Left ventricle myocardium superior (tissue), 1 donor: Measurements from ENCODE around the gene TRIM14. TPM values are rescaled to one million over a fixed set of nuclear protein-coding genes. Genes with fewer than 3 reads are reported as not detected.
A peak's percentile ranks its signal among the peaks of the same experiment; 100 is the strongest.
"Not testable (repeated sequence)": the region's sequence is repeated elsewhere in the genome, so short reads cannot be mapped to it uniquely, and the experiment has no call there.

Experiments
- ATAC-seq: fragments of 200-7000 bp; cut with Tn5 transposase; one replicate; pipeline ENCODE4 v1.9.1; 2020; ENCODE audit warnings: mild to moderate bottlenecking, moderate library complexity
- DNase-seq: peaks from one replicate; pipeline ENCODE4 v3.0.0-alpha.2; 2020
- intact Hi-C: fragments of 100-400 bp; cut with micrococcal nuclease; formaldehyde crosslinking; loops from one replicate; pipeline ENCODE4 v1.11.0; 2022
- total RNA-seq: library from RNA; stranded (reverse); fragmentation: NEBNext Ultra II Directional; extraction: Animal tissue kit (Norgen Biotek cat#: 25700); gene quantifications from one replicate; pipeline ENCODE4 v1.2.1, GENCODE V29; 2021
- donor health status: DM: no; HTN: yes; CAD: no; lungs with severe emphysema.

TRIM14 gene
- total RNA-seq, 1 donor from 2014 or later, result 4.0 TPM

DNA sequence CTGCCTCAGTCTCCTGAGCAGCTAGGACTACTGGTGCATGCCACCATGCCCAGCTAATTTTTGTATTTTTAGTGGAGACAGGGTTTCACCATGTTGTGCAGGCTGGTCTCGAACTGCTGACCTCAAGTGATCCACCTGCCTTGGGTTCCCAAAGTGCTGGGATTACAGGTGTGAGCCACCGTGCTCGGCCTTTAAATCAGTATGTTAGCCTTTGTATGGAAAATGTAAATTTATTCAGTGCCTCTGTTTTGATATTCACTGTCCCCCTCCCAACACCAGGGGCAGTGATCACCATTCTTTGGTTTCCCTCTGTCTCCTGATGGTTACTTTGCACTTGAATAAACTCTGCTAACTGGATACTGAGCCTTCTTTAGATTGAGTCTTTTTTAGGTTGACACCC, 28.3 kb downstream of the TRIM14 start:
- DNase-seq, ATAC-seq, intact Hi-C loops: not testable (repeated sequence)

DNA sequence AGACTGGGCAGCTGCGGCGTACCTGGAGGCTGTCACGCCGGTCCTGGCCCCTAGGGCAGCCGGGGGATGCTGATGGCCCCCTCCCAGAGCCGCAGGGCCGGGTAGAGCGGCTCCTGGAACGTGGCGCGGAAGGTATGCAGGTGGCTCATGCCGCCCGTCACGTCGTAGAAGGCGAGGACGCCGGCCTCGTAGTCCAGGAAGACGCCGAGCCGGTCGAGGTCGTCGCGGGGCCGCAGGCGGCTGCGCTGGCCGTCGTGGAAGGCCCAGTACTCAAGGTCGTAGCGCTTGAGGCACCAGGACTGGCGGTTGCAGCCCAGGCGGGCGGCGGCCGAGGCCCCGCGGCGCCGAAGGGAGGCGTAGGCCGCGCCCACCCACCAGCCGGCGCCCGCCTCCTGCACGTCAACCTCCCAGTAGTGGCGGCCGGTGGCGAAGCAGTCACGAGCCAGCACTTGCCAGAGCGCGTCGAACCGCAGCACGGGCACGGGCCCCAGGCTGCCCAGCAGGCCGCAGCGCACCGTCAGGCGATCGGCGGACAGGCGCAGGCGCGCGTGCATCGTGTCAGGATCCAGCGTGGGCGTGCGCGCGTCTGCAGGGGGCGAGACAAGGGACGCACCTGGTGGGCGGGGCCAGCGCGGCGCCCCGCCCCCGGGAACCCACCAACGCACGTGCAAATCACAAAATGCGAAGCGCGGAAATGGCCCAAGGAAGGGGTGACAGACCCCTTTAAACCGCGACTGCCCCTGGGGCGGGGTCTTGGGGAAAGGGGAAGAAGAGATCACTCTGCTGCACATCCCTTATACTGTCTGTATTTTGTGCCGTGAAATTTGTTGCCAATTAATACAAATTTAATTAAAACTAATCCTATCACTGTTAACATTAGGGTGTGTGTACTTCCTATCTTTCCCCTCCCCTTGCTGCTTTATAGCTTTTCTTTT, 31.3 kb downstream of the TRIM14 start:
- DNase-seq, result peak; percentile 63
- intact Hi-C loops, result no loop called here
- peak; percentile 80 for ATAC-seq

DNA sequence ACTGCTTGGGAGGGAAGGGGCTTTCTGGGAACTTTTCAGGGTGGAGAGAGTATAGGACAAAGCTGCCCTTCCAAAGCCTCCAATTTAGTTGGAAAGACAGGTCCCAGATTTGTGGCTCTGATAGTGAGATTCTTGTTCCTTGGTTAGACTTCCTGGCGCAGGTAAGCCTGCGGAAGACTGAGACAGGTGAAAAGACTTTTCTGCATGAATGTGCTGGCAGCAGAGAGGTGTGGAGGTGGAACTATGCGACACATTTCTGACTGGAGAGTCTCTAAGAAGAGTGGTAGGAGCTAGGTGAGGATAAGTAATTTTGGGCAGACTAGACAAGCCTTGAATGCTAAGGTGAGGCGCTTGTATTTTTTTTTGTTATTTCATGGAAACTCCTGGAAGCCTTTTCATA, 32.6 kb downstream of the TRIM14 start:
- ATAC-seq (no peak), DNase-seq (no peak)
- intact Hi-C loops, result no loop called here

DNA sequence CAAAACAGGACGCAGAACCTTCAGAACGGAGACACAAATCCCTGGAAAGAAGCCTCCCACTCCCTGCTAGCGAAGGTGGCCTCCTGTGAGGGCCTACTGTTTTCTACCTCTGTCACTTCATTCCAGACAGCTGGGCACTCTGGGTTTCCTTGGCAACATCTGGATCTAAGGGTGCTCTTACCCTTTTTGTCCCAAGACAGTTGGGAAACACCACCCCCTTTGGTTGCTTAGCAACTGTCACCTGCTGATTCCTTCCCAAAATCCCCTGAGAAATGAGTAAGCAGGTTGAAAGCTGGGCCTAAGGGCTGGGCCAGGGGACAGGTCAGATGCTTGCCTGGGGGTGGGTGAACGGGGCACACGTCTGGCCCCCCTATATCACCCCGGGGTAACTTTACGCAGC, 33.1 kb downstream of the TRIM14 start:
- no peak for DNase-seq
- ATAC-seq, result no peak
- intact Hi-C loops, result no loop called here

DNA sequence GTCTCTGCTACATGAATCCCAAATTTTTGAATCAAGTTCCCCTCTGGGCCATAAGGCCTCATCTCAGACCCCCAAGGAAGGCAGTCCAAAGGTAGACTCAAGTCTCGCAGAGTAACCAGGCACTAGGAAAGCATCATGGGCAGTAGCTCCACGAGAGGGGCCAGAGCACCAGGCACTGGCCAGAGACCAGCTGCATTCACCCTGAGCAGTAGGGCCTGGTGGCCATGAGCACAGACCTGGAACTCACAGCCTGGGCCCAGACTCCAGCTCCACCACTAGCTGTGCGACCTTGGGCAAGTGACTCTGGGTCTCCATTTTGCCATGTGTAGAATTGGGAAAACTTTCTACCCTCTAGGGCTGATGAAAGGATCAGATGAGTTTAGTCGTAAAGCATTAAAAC, 34.0 kb downstream of the TRIM14 start:
- DNase-seq (no peak), ATAC-seq (no peak)
- intact Hi-C loops, result no loop called here

- no peak for DNase-seq
- intact Hi-C loops, result no loop called here
Measured at GRCh38 chr9:98084396-98084795, 34.6 kb downstream of the TRIM14 start.

GRCh38 chr9:98083566-98084183, 35.3 kb downstream of the TRIM14 start:
- DNase-seq, result no peak
- ATAC-seq, result no peak
- intact Hi-C loops, result no loop called here

More at GRCh38 chr9:98084396-98084795, 34.6 kb downstream of the TRIM14 start:
- ATAC-seq, result no peak

GRCh38 chr9:98083061-98083501, 35.9 kb downstream of the TRIM14 start:
- DNase-seq, result no peak
- peak; percentile 69 for ATAC-seq
- intact Hi-C loops, result no loop called here

DNA sequence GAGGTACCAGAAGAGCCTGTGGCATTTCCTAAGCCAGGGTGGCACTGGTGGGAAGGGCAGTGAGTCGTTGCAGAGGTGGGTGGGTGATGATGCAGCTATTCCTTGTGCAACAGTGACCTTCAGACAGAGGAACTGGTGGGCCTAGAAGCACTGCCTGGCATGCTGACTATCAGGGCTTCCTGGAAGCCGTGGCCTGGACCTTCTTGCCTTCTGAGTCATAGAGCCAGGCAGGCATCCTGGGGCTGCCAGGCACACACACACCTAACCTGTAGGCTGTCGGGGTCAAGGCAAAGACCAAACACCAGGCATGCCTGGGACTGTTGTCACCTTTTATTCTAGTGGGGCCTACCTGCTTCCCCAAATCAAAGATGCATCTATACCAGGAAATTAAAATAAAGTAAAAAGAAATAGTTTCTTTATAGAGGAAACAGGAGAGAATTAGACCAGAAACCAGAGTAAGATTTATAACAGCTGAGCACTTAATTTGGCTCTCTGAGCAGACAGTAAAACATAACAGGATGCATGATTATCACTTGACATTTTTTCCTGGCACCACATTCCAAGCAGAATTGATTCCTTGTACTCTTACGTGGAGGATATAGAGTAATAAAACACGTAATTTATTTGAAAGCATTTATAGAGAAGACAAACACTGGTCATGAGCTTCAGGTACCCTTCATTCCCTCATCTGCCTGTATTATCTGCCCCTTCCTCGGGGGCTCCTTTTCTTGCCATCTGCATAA, 37.4 kb downstream of the TRIM14 start:
- ATAC-seq (no peak), DNase-seq (no peak)
- intact Hi-C loops, result no loop called here

DNA sequence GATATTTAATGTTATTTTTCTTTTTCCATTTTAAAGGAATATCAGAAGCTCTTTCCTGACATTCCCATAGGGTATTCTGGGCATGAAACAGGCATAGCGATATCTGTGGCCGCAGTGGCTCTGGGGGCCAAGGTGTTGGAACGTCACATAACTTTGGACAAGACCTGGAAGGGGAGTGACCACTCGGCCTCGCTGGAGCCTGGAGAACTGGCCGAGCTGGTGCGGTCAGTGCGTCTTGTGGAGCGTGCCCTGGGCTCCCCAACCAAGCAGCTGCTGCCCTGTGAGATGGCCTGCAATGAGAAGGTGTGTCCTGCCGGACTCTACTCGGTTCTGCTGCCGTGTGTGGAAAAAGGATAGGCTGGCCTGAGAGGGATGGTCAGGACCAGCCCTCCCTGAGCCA, 38.2 kb downstream of the TRIM14 start:
- intact Hi-C loops, result no loop called here
- ATAC-seq (no peak), DNase-seq (no peak)

DNA sequence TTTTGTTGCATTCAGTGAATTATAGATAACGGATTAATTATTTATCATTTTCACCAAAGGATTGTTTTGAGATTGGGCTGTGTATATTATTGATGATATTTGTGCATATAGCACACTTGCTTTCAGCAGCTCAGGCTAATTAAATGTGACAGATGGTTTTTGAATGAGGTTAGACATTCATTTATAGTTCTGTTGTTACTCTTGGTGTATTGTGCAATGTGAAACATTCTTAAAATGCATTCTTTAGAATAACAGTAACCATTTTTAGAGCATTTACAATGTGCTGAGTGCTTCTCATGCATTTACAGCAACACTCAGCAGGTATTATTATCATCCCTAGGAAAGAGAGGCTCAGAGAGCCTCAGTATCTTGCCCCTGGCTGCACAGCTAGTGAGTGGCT, 38.7 kb downstream of the TRIM14 start:
- DNase-seq (no peak), ATAC-seq (no peak)
- intact Hi-C loops, result no loop called here

DNA sequence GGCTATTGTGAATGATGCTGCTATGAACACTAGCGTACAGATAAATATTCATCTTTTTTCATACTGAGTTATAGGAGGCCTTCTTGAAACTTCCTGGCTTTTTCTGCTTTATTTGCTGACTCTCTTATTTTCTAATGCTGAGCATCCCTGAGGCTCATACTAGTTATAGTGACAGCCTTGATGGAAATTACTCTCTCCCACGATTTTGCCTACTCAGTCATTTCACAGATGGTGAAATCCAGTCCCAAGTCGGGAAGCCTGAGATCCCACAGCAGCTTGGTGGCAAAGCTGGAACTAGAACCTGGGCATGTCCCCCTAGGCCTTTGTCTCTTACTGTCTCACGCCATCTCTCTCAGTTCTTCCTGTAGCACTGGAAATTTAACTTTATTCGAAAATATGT, 40.1 kb downstream of the TRIM14 start:
- intact Hi-C loops, result loop anchor here (5.0 kb wide), 1 partner anchor 183 kb away; no protein-coding TSS in a partner anchor
- no peak for ATAC-seq
- no peak for DNase-seq

DNA sequence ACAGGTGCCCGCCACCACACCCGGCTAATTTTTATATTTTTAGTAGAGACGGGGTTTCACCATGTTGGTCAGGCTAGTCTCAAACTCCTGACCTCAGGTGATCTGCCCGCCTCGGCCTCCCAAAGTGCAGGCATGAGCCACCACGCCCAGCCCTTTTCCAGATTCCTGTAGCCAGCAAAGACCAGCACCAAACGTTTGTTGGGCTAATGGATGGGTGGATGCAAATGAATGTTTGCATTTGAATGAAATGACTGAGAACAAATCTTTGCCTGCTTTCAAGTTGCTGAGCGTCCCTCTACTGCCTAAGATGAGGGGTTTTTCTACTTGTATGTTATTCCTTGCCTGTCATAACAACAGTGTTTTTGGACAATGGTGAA, 42.5 kb downstream of the TRIM14 start:
- intact Hi-C loops, result loop anchor here (5.0 kb wide), 1 partner anchor 186 kb away; no protein-coding TSS in a partner anchor
- not testable (repeated sequence) for ATAC-seq, DNase-seq

- intact Hi-C loops, result loop anchor here (5.0 kb wide), 1 partner anchor 187 kb away; no protein-coding TSS in a partner anchor
- ATAC-seq, result peak; percentile 57
- DNase-seq, result no peak
Measured at GRCh38 chr9:98075332-98075805, 43.7 kb downstream of the TRIM14 start.

- intact Hi-C loops, result no loop called here
- peak; percentile 52 for DNase-seq
- peak; percentile 66 for ATAC-seq
Measured at GRCh38 chr9:98074115-98074990, 44.7 kb downstream of the TRIM14 start.

- ATAC-seq, result no peak
- intact Hi-C loops, result no loop called here
- no peak for DNase-seq
Measured at GRCh38 chr9:98071737-98072136, 47.3 kb downstream of the TRIM14 start.

- ATAC-seq (no peak), DNase-seq (no peak)
- intact Hi-C loops, result no loop called here
Measured at GRCh38 chr9:98070704-98071103, 48.3 kb downstream of the TRIM14 start.

GRCh38 chr9:98069551-98069950, 49.5 kb downstream of the TRIM14 start:
- DNase-seq (no peak), ATAC-seq (no peak)
- intact Hi-C loops, result no loop called here

- DNase-seq, result no peak
- intact Hi-C loops, result no loop called here
- ATAC-seq, result no peak
Measured at GRCh38 chr9:98067184-98067583, 51.8 kb downstream of the TRIM14 start.
